Measurements from ENCODE around the gene SOX6. TPM values are rescaled to one million over a fixed set of nuclear protein-coding genes. Genes with fewer than 3 reads are reported as not detected.

SOX6 gene
- total RNA-seq, 1 donor from 2014 or later: not detected

- no peaks in the 10 kb centered on the region for H3K36me3 Mint-ChIP-seq (ENCODE audit: low read depth)
- no peaks in the 10 kb centered on the region for H3K27me3 Mint-ChIP-seq (ENCODE audit: insufficient read depth)
- no peak overlapping the region for H3K27ac Mint-ChIP-seq
- no peaks in the 10 kb centered on the region for H3K9me3 Mint-ChIP-seq
- no peak overlapping the region for H3K4me3 Mint-ChIP-seq
- no peaks in the 10 kb centered on the region for H3K4me1 Mint-ChIP-seq (ENCODE audit: low read depth)
- intact Hi-C loops (cut with micrococcal nuclease): no loop called here
- DNase-seq (ENCODE audit: low spot score): no peak
Measured at GRCh38 chr11:15965562-15966250, 390.6 kb downstream of the SOX6 start.

DNA sequence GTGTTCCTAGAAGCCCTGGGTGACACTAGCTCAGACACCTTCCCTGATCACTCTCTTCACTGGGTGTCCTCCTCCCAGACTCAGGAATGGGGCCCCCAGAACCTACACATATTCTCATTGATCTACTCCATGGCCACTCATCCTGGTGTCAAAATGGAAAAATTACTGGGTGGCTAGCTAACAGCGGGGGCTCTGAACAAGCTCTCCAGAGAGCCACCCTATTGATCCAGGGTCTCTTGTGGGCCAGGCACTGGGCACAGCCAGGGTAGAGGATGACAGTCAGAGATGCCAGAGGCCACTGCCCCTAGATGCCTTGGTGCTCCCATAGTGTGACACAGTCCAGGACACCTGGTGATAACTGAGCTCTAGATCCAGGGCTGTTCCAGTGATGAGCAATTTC, 393.1 kb downstream of the SOX6 start:
- H3K4me1 Mint-ChIP-seq (ENCODE audit: low read depth): no peaks in the 10 kb centered on the region
- H3K36me3 Mint-ChIP-seq (ENCODE audit: low read depth): no peaks in the 10 kb centered on the region
- no peak overlapping the region for H3K4me3 Mint-ChIP-seq
- no peaks in the 10 kb centered on the region for H3K27me3 Mint-ChIP-seq (ENCODE audit: insufficient read depth)
- no peaks in the 10 kb centered on the region for H3K9me3 Mint-ChIP-seq
- no peak for DNase-seq (ENCODE audit: low spot score)
- intact Hi-C loops (cut with micrococcal nuclease): no loop called here
- H3K27ac Mint-ChIP-seq: no peak overlapping the region

GRCh38 chr11:15958910-15959309, 397.4 kb downstream of the SOX6 start:
- Mint-ChIP-seq H3K9me3 (no peaks in the 10 kb centered on the region), H3K4me1 (ENCODE audit: low read depth) (no peaks in the 10 kb centered on the region), H3K27ac (no peak overlapping the region), H3K4me3 (no peak overlapping the region), H3K27me3 (ENCODE audit: insufficient read depth) (no peaks in the 10 kb centered on the region), H3K36me3 (ENCODE audit: low read depth) (no peaks in the 10 kb centered on the region)
- DNase-seq (ENCODE audit: low spot score): no peak
- intact Hi-C loops (cut with micrococcal nuclease): no loop called here

GRCh38 chr11:15957234-15957633, 399.1 kb downstream of the SOX6 start:
- Mint-ChIP-seq H3K9me3 (no peaks in the 10 kb centered on the region), H3K27ac (no peak overlapping the region), H3K27me3 (ENCODE audit: insufficient read depth) (no peaks in the 10 kb centered on the region)

GRCh38 chr11:15956302-15956701, 400.0 kb downstream of the SOX6 start:
- H3K27me3 Mint-ChIP-seq (ENCODE audit: insufficient read depth): no peaks in the 10 kb centered on the region
- H3K36me3 Mint-ChIP-seq (ENCODE audit: low read depth): no peaks in the 10 kb centered on the region
- no peaks in the 10 kb centered on the region for H3K4me1 Mint-ChIP-seq (ENCODE audit: low read depth)
- no peak overlapping the region for H3K27ac Mint-ChIP-seq
- no peaks in the 10 kb centered on the region for H3K9me3 Mint-ChIP-seq
- no peak for DNase-seq (ENCODE audit: low spot score)
- intact Hi-C loops (cut with micrococcal nuclease): no loop called here
- no peak overlapping the region for H3K4me3 Mint-ChIP-seq

More at GRCh38 chr11:15957234-15957633, 399.1 kb downstream of the SOX6 start:
- H3K4me3 Mint-ChIP-seq: no peak overlapping the region
- intact Hi-C loops (cut with micrococcal nuclease): no loop called here
- DNase-seq (ENCODE audit: low spot score): no peak
- no peaks in the 10 kb centered on the region for H3K4me1 Mint-ChIP-seq (ENCODE audit: low read depth)
- no peaks in the 10 kb centered on the region for H3K36me3 Mint-ChIP-seq (ENCODE audit: low read depth)

- no peaks in the 10 kb centered on the region for H3K36me3 Mint-ChIP-seq (ENCODE audit: low read depth)
- intact Hi-C loops (cut with micrococcal nuclease): no loop called here
- H3K27ac Mint-ChIP-seq: no peak overlapping the region
- H3K4me1 Mint-ChIP-seq (ENCODE audit: low read depth): no peaks in the 10 kb centered on the region
- DNase-seq (ENCODE audit: low spot score): no peak
- no peaks in the 10 kb centered on the region for H3K9me3 Mint-ChIP-seq
- H3K27me3 Mint-ChIP-seq (ENCODE audit: insufficient read depth): no peaks in the 10 kb centered on the region
- H3K4me3 Mint-ChIP-seq: no peak overlapping the region
Measured at GRCh38 chr11:15955595-15955994, 400.8 kb downstream of the SOX6 start.

DNA sequence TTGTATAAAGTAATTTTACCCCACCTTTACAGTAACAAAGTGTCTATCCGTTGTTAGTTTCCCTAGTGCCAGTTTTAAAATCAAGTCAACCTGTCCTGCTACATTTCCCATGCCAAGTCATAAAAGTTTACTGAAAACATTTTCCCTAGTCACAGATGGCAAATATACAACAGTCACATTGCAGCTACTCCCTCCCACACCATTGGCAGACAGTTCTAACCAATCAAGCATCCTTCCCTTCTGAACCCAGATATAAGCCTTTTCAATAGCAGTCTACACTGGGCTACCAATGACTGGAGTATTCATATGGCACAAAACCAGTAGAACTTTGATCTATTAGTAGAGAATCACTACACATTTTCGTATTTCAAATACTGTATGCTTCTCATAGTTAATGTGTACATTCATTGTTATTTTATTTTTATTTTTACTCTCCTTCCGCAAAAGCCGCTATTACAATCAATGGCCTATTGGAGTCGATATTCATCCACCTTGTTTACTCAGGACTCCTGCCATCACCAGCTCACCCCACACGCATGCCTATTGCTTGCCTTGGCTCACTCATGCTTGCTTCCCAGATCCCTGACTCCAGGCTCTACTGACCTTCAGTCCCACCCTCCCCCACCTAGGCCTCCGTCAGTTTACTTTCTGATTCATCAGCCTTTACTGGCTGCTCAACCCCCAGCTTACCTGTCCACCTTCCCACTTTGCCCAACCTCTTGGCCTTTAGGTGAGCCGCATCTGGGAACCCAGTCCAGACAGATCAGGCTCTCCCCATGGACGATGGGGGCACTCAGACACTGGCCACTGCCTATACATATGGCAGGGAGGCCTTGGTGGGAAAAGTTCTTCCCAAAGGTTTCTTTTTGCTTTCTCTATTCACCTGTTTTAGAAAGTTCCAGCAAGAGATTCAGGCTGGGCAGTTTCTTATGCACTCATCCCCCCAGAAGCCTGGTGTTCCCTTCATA, 408.4 kb downstream of the SOX6 start:
- no peak for DNase-seq (ENCODE audit: low spot score)
- Mint-ChIP-seq H3K27me3 (ENCODE audit: insufficient read depth) (no peaks in the 10 kb centered on the region), H3K27ac (no peak overlapping the region), H3K36me3 (ENCODE audit: low read depth) (no peaks in the 10 kb centered on the region), H3K9me3 (peaks cover 6% of the 10 kb centered on the region), H3K4me1 (ENCODE audit: low read depth) (no peaks in the 10 kb centered on the region), H3K4me3 (no peak overlapping the region)
- intact Hi-C loops (cut with micrococcal nuclease): no loop called here

- no peaks in the 10 kb centered on the region for H3K4me1 Mint-ChIP-seq (ENCODE audit: low read depth)
- H3K36me3 Mint-ChIP-seq (ENCODE audit: low read depth): no peaks in the 10 kb centered on the region
- peaks cover 6% of the 10 kb centered on the region for H3K9me3 Mint-ChIP-seq
- H3K27ac Mint-ChIP-seq: no peak overlapping the region
- H3K4me3 Mint-ChIP-seq: no peak overlapping the region
- no peak for DNase-seq (ENCODE audit: low spot score)
- intact Hi-C loops (cut with micrococcal nuclease): no loop called here
- H3K27me3 Mint-ChIP-seq (ENCODE audit: insufficient read depth): no peaks in the 10 kb centered on the region
Measured at GRCh38 chr11:15945726-15946125, 410.6 kb downstream of the SOX6 start.

GRCh38 chr11:15944460-15944859, 411.9 kb downstream of the SOX6 start:
- no peaks in the 10 kb centered on the region for H3K36me3 Mint-ChIP-seq (ENCODE audit: low read depth)
- H3K27ac Mint-ChIP-seq: no peak overlapping the region
- H3K9me3 Mint-ChIP-seq: peaks cover 6% of the 10 kb centered on the region
- no peaks in the 10 kb centered on the region for H3K27me3 Mint-ChIP-seq (ENCODE audit: insufficient read depth)
- H3K4me3 Mint-ChIP-seq: no peak overlapping the region
- H3K4me1 Mint-ChIP-seq (ENCODE audit: low read depth): no peaks in the 10 kb centered on the region
- DNase-seq (ENCODE audit: low spot score): no peak
- intact Hi-C loops (cut with micrococcal nuclease): no loop called here

GRCh38 chr11:15943418-15944197, 412.7 kb downstream of the SOX6 start:
- DNase-seq (ENCODE audit: low spot score): no peak
- no peak overlapping the region for H3K27ac Mint-ChIP-seq
- no peaks in the 10 kb centered on the region for H3K27me3 Mint-ChIP-seq (ENCODE audit: insufficient read depth)
- H3K4me1 Mint-ChIP-seq (ENCODE audit: low read depth): no peaks in the 10 kb centered on the region
- no peaks in the 10 kb centered on the region for H3K36me3 Mint-ChIP-seq (ENCODE audit: low read depth)
- H3K4me3 Mint-ChIP-seq: no peak overlapping the region
- peaks cover 6% of the 10 kb centered on the region for H3K9me3 Mint-ChIP-seq
- intact Hi-C loops (cut with micrococcal nuclease): no loop called here

DNA sequence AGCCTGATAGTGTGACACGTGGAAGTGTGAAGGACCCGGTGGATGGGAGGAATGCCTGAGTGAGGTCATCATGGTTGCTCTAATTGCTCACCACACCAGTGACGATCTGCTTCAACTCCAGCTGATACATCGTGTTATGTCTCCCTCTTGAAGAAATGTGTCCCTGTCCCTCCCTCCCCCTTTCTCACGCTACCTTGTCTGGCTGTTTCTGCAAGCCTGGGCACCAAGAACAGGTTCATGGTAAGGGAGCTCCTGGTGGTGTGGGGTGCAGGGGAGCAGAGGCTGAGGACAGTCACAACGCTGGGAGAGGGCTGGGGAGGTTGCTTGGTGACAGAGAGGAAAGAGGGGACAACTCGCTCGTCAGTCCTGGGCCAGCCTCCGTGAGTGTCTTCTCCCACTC, 413.4 kb downstream of the SOX6 start:
- Mint-ChIP-seq H3K4me3 (no peak overlapping the region), H3K36me3 (ENCODE audit: low read depth) (no peaks in the 10 kb centered on the region), H3K27me3 (ENCODE audit: insufficient read depth) (no peaks in the 10 kb centered on the region), H3K4me1 (ENCODE audit: low read depth) (no peaks in the 10 kb centered on the region), H3K27ac (no peak overlapping the region), H3K9me3 (peaks cover 6% of the 10 kb centered on the region)
- no peak for DNase-seq (ENCODE audit: low spot score)
- intact Hi-C loops (cut with micrococcal nuclease): no loop called here

DNA sequence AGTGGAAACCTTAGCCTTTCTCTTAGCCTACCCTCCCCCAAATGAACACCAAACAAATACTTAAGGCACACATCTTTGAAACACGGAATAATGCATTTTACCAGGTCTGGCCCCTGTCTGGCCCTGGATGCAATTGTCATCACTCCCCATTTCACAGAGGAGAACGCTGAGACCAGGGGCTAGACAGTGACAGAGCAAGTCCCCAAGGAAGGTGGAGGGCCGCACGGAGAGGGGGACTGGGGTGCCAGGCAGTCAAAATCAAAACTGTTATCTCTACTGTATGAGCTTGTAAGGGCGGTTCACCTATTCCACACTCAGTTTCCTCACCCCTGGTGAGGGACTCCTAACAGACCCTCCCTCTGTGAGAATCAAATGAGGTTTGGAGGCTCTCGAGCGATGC, 414.2 kb downstream of the SOX6 start:
- H3K4me3 Mint-ChIP-seq: no peak overlapping the region
- H3K4me1 Mint-ChIP-seq (ENCODE audit: low read depth): no peaks in the 10 kb centered on the region
- H3K36me3 Mint-ChIP-seq (ENCODE audit: low read depth): no peaks in the 10 kb centered on the region
- H3K27me3 Mint-ChIP-seq (ENCODE audit: insufficient read depth): no peaks in the 10 kb centered on the region
- no peak overlapping the region for H3K27ac Mint-ChIP-seq
- DNase-seq (ENCODE audit: low spot score): no peak
- no peaks in the 10 kb centered on the region for H3K9me3 Mint-ChIP-seq
- intact Hi-C loops (cut with micrococcal nuclease): no loop called here

Data from activated T-helper 1 cell treated with anti-CD3 and anti-CD28 coated beads, Interleukin-12 subunit alpha, Interleukin-12 subunit beta, Interleukin-2, Interleukin-4 antibody, amounts not matched to agents 30 ng/mL and 10 ng/mL and 1 ng/mL, durations not matched to agents 14 hours and 24 hours and 36 hours (primary cell).